ENCODE measurements around the gene CYP27A1. TPM values are rescaled to one million over a fixed set of nuclear protein-coding genes. Genes with fewer than 3 reads are reported as not detected.
"Not testable (repeated sequence)": the region's sequence is repeated elsewhere in the genome, so short reads cannot be mapped to it uniquely, and the experiment has no call there.

CYP27A1 gene
- total RNA-seq, 1 donor from 2014 or later = 6.7 TPM

GRCh38 chr2:218839430-218839829 is 57.5 kb downstream of the CYP27A1 start:
- Histone ChIP-seq H3K4me3 (no peak overlapping the region), H3K9me3 (replicated peaks) (peaks cover 20% of the 10 kb centered on the region), H3K27ac (replicated peaks) (no peak overlapping the region), H3K27me3 (ENCODE audit: low read depth) (peaks cover 46% of the 10 kb centered on the region), H3K4me1 (no peaks in the 10 kb centered on the region), H3K36me3 (no peaks in the 10 kb centered on the region)
- DNase-seq = no peak
- intact Hi-C loops (cut with micrococcal nuclease) = loop anchor here (10.0 kb wide), 1 partner anchor 105 kb away; no protein-coding TSS in a partner anchor
- TF ChIP-seq, protein P1, sequence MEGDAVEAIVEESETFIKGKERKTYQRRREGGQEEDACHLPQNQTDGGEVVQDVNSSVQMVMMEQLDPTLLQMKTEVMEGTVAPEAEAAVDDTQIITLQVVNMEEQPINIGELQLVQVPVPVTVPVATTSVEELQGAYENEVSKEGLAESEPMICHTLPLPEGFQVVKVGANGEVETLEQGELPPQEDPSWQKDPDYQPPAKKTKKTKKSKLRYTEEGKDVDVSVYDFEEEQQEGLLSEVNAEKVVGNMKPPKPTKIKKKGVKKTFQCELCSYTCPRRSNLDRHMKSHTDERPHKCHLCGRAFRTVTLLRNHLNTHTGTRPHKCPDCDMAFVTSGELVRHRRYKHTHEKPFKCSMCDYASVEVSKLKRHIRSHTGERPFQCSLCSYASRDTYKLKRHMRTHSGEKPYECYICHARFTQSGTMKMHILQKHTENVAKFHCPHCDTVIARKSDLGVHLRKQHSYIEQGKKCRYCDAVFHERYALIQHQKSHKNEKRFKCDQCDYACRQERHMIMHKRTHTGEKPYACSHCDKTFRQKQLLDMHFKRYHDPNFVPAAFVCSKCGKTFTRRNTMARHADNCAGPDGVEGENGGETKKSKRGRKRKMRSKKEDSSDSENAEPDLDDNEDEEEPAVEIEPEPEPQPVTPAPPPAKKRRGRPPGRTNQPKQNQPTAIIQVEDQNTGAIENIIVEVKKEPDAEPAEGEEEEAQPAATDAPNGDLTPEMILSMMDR (IDR thresholded peaks at IDR 0.05; ENCODE audit: borderline replicate concordance) = no peak

DNA sequence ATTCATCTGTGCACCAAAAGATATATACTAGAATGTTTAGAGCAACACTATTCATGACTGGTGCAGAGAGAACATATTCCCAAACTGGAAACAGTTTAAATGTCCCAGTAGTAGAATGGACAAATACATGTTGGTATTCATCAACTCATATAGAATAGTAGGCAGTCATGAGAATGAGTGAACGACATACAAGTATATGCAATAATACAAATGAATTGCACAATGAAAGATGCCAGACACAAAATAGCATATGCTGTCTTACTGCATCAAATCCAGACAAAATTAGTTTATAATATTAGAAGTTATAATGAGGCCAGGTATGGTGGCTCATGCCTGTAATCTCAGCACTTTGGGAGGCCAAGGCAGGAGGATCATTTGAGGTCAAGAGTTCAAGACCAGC is 57.9 kb downstream of the CYP27A1 start:
- H3K9me3 ChIP-seq (replicated peaks) = peaks cover 20% of the 10 kb centered on the region
- H3K4me3 ChIP-seq = no peak overlapping the region
- DNase-seq = no peak
- TF ChIP-seq, protein P1 (IDR thresholded peaks at IDR 0.05; ENCODE audit: borderline replicate concordance) = no peak
- H3K27ac ChIP-seq (replicated peaks) = no peak overlapping the region
- H3K27me3 ChIP-seq (ENCODE audit: low read depth) = peaks cover 42% of the 10 kb centered on the region
- no peaks in the 10 kb centered on the region for H3K4me1 ChIP-seq
- H3K36me3 ChIP-seq = no peaks in the 10 kb centered on the region
- intact Hi-C loops (cut with micrococcal nuclease) = loop anchor here (10.0 kb wide), 1 partner anchor 105 kb away; no protein-coding TSS in a partner anchor

- H3K4me1 ChIP-seq; intact Hi-C loops (cut with micrococcal nuclease): not testable (repeated sequence)
Observed at GRCh38 chr2:218844334-218844733, 62.4 kb downstream of the CYP27A1 start.

DNA sequence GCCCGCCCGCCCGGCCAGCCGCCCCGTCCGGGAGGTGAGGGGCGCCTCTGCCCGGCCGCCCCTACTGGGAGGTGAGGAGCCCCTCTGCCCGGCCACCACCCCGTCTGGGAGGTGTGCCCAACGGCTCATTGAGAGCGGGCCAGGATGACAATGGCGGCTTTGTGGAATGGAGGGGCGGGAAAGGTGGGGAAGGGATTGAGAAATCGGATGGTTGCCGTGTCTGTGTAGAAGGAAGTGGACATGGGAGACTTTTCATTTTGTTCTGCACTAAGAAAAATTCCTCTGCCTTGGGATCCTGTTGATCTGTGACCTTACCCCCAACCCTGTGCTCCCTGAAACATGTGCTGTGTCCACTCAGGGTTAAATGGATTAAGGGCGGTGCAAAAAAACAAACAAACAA is 65.0 kb downstream of the CYP27A1 start:
- DNase-seq = not testable (repeated sequence)

More at GRCh38 chr2:218844334-218844733, 62.4 kb downstream of the CYP27A1 start:
- H3K36me3 ChIP-seq; H3K4me3 ChIP-seq; H3K9me3 ChIP-seq (replicated peaks); DNase-seq; H3K27ac ChIP-seq (replicated peaks): not testable (repeated sequence)
- peaks cover 34% of the 10 kb centered on the region for H3K27me3 ChIP-seq (ENCODE audit: low read depth)

GRCh38 chr2:218849721-218850120 is 67.8 kb downstream of the CYP27A1 start:
- H3K27me3 ChIP-seq (ENCODE audit: low read depth) = peaks cover 73% of the 10 kb centered on the region

More for the DNA sequence above, 65.0 kb downstream of the CYP27A1 start:
- H3K27me3 ChIP-seq (ENCODE audit: low read depth) = peaks cover 45% of the 10 kb centered on the region
- intact Hi-C loops (cut with micrococcal nuclease); H3K4me1 ChIP-seq; H3K9me3 ChIP-seq (replicated peaks); H3K36me3 ChIP-seq; H3K4me3 ChIP-seq; H3K27ac ChIP-seq (replicated peaks): not testable (repeated sequence)

GRCh38 chr2:218850796-218851195 is 68.8 kb downstream of the CYP27A1 start:
- H3K4me3 ChIP-seq = no peak overlapping the region
- peaks cover 5% of the 10 kb centered on the region for H3K4me1 ChIP-seq
- H3K36me3 ChIP-seq = no peaks in the 10 kb centered on the region
- intact Hi-C loops (cut with micrococcal nuclease) = no loop called here
- no peak for DNase-seq
- peaks cover 84% of the 10 kb centered on the region for H3K27me3 ChIP-seq (ENCODE audit: low read depth)
- TF ChIP-seq, protein P1 (IDR thresholded peaks at IDR 0.05; ENCODE audit: borderline replicate concordance) = no peak
- no peaks in the 10 kb centered on the region for H3K9me3 ChIP-seq (replicated peaks)
- H3K27ac ChIP-seq (replicated peaks) = no peak overlapping the region

More at GRCh38 chr2:218849721-218850120, 67.8 kb downstream of the CYP27A1 start:
- H3K27ac ChIP-seq (replicated peaks) = no peak overlapping the region
- no peak overlapping the region for H3K4me3 ChIP-seq
- TF ChIP-seq, protein P1 (IDR thresholded peaks at IDR 0.05; ENCODE audit: borderline replicate concordance) = no peak
- DNase-seq = no peak
- peaks cover 5% of the 10 kb centered on the region for H3K4me1 ChIP-seq
- intact Hi-C loops (cut with micrococcal nuclease) = no loop called here
- H3K9me3 ChIP-seq (replicated peaks) = no peaks in the 10 kb centered on the region
- no peaks in the 10 kb centered on the region for H3K36me3 ChIP-seq
